ENCODE data around the gene RAB10.
A peak's percentile ranks its signal among the peaks of the same experiment; 100 is the strongest.
"Not testable (repeated sequence)": the region's sequence is repeated elsewhere in the genome, so short reads cannot be mapped to it uniquely, and the experiment has no call there.

Gene RAB10

GRCh38 chr2:26100384-26100783 lies 66.5 kb downstream of the RAB10 start:
- no peak for DNase-seq

GRCh38 chr2:26103752-26104151 lies 69.9 kb downstream of the RAB10 start:
- no peak for DNase-seq

GRCh38 chr2:26108701-26109100 lies 74.8 kb downstream of the RAB10 start:
- not testable (repeated sequence) for DNase-seq

GRCh38 chr2:26112201-26112600 lies 78.3 kb downstream of the RAB10 start:
- DNase-seq, result no peak

GRCh38 chr2:26114151-26114550 lies 80.3 kb downstream of the RAB10 start:
- no peak for DNase-seq

- DNase-seq, result no peak
These were observed 84.8 kb downstream of the RAB10 start for GRCh38 chr2:26118682-26119081.

- DNase-seq, result no peak
These were observed 85.6 kb downstream of the RAB10 start for GRCh38 chr2:26119521-26119920.

GRCh38 chr2:26122630-26123029 lies 88.7 kb downstream of the RAB10 start:
- DNase-seq, result no peak

- no peak for DNase-seq
These were observed 89.5 kb downstream of the RAB10 start for GRCh38 chr2:26123426-26123825.

GRCh38 chr2:26126074-26126473 lies 92.2 kb downstream of the RAB10 start:
- no peak for DNase-seq

GRCh38 chr2:26128176-26128575 lies 94.3 kb downstream of the RAB10 start:
- DNase-seq, result no peak

- DNase-seq, result no peak
These were observed 96.9 kb downstream of the RAB10 start for GRCh38 chr2:26130763-26131162.

GRCh38 chr2:26136451-26136850 lies 102.6 kb downstream of the RAB10 start:
- no peak for DNase-seq

GRCh38 chr2:26139269-26140183 lies 105.6 kb downstream of the RAB10 start:
- DNase-seq, result no peak

GRCh38 chr2:26141145-26141769 lies 107.4 kb downstream of the RAB10 start:
- no peak for DNase-seq

GRCh38 chr2:26144031-26144430 lies 110.1 kb downstream of the RAB10 start:
- DNase-seq, result no peak

- DNase-seq, result peak; percentile 77
These were observed 111.2 kb downstream of the RAB10 start for GRCh38 chr2:26144953-26145680.

- DNase-seq, result no peak
These were observed 114.6 kb downstream of the RAB10 start for GRCh38 chr2:26148501-26148900.

GRCh38 chr2:26150243-26150642 lies 116.4 kb downstream of the RAB10 start:
- no peak for DNase-seq

- no peak for DNase-seq
These were observed 123.7 kb downstream of the RAB10 start for GRCh38 chr2:26157580-26157979.

GRCh38 chr2:26161926-26162325 lies 128.0 kb downstream of the RAB10 start:
- no peak for DNase-seq

GRCh38 chr2:26162963-26163362 lies 129.1 kb downstream of the RAB10 start:
- DNase-seq, result no peak

GRCh38 chr2:26164231-26164630 lies 130.3 kb downstream of the RAB10 start:
- DNase-seq, result no peak

Data from activated CD4-positive, alpha-beta T cell treated with anti-CD3 and anti-CD28 coated beads for 48 hours (primary cell).